Progenitor cell of endocrine pancreas (in vitro differentiated cells): ENCODE data around the gene CLEC4G. TPM values are rescaled to one million over a fixed set of nuclear protein-coding genes. Genes with fewer than 3 reads are reported as not detected.

Source experiments
- DNase-seq: peaks from one replicate; pipeline ENCODE4 v3.0.0; 2021; ENCODE audit warnings: low spot score; ENCODE audit not compliant: unreplicated experiment
- H3K27ac Mint-ChIP-seq: 2 replicates; pipeline ENCODE4 v1.8.0; 2021; ENCODE audit warnings: mild to moderate bottlenecking, moderate library complexity, mixed read lengths
- H3K27me3 Mint-ChIP-seq: 2 replicates; pipeline ENCODE4 v1.8.0; 2021; ENCODE audit warnings: mixed read lengths
- H3K36me3 Mint-ChIP-seq: 2 replicates; pipeline ENCODE4 v1.8.0; 2022; ENCODE audit warnings: mixed read lengths; ENCODE audit not compliant: insufficient read depth
- H3K4me1 Mint-ChIP-seq: 2 replicates; pipeline ENCODE4 v1.8.0; 2021; ENCODE audit warnings: low read depth, mixed read lengths
- H3K4me3 Mint-ChIP-seq: 2 replicates; pipeline ENCODE4 v1.8.0; 2021; ENCODE audit warnings: low read depth, mild to moderate bottlenecking, moderate library complexity, mixed read lengths
- H3K9me3 Mint-ChIP-seq: 2 replicates; pipeline ENCODE4 v1.8.0; 2021; ENCODE audit warnings: low read depth, mixed read lengths
- CTCF ChIP-seq: fragments of 200-600 bp; sonication (generic); IDR thresholded peaks from one replicate; pipeline ENCODE4 v1.5.0; 2021; ENCODE audit warnings: antibody characterized with exemption, mild to moderate bottlenecking; ENCODE audit not compliant: unreplicated experiment
- long read RNA-seq: library from polyadenylated mRNA; unstranded; transcript quantifications from one replicate; pipeline ENCODE4 v2.0.0, GENCODE V29; 2020
- total RNA-seq: library from RNA; stranded (reverse); gene quantifications from 2 replicates; pipeline ENCODE4 v1.2.1, GENCODE V29; 2021

Gene CLEC4G
- not detected in 2 replicates for total RNA-seq
- long read RNA-seq: 0 reads

- no peak for DNase-seq
- Mint-ChIP-seq H3K27me3 (peaks cover 86% of the 10 kb centered on the region), H3K9me3 (no peaks in the 10 kb centered on the region), H3K4me3 (no peak within 1 kb of the TSS), H3K4me1 (no peaks in the 10 kb centered on the region), H3K27ac (no peak within 1 kb of the TSS), H3K36me3 (no peaks in the 10 kb centered on the region)
- no peak for TF ChIP-seq CTCF
These were observed at the start of gene CLEC4G for GRCh38 chr19:7732045-7732444. Gene CLEC4G, minus strand, starts transcription at chr19:7732110. Its CDS starts 8 bp downstream, at chr19:7732102.

DNA sequence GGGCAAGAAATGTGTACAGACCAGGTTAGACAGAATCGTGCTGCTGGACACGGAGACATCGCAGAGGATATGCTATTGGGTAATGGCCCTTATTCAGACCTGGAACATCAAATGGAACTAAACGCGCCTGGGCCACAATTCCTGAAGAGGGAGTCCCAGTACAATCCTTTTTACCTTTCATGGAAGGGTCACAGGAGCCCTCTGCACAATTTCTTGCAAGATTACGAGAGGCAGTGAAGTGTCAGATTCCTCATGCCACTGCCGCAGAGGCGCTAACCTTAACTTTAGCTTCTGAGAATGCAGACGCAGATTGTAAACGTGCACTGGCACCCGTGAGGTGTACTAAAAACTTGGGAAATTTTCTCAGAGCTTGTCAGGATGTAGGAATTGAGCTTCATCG, 49.2 kb upstream of the CLEC4G start:
- Mint-ChIP-seq H3K4me3 (no peak overlapping the region), H3K4me1 (peaks cover 4% of the 10 kb centered on the region), H3K27me3 (peaks cover 67% of the 10 kb centered on the region), H3K36me3 (no peaks in the 10 kb centered on the region), H3K9me3 (no peaks in the 10 kb centered on the region), H3K27ac (no peak overlapping the region)
- no peak for DNase-seq
- TF ChIP-seq CTCF: no peak

DNA sequence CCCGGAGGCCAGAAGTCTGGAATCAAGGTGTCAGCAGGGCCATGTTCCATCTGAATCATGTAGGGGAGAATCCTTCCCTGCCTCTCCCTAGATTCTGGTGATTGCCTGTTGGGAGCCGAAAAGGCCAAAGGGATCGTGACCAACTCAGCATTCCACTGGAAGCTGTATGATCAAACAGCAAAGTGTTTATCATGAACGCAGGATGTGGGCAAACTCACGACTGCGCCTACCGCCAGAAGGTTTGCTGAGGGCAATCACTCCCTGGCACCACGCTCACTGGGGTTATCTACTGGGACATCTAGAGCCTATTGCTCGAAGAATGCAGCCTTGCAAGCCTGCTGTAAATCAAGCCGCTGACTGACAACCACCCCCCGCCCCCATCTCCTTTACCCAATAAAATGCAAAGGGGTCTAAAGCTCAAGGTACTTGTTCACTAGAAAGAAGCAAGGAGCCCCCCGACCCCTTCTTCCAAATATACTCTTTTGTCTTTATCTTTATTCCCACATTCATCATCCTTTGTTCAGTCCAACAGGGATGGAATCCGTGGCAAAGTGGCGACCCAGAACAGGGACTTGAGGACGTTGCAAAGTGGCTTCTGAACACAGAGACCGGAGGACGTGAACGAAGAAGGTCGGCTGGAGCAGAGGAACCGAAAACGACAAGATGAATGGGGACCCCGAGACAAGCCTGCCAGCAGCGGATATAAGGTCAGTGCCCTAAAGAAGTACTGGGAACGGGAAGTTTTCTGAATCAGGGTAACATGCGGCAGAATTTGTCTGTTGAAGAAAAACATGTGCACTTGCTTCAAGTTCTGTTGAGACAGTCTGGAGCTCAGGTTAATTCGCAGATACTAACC, 47.9 kb upstream of the CLEC4G start:
- H3K4me3 Mint-ChIP-seq: no peak overlapping the region
- DNase-seq: no peak
- no peak overlapping the region for H3K27ac Mint-ChIP-seq
- TF ChIP-seq CTCF: no peak
- no peaks in the 10 kb centered on the region for H3K9me3 Mint-ChIP-seq
- no peaks in the 10 kb centered on the region for H3K36me3 Mint-ChIP-seq
- peaks cover 4% of the 10 kb centered on the region for H3K4me1 Mint-ChIP-seq
- H3K27me3 Mint-ChIP-seq: peaks cover 62% of the 10 kb centered on the region

DNA sequence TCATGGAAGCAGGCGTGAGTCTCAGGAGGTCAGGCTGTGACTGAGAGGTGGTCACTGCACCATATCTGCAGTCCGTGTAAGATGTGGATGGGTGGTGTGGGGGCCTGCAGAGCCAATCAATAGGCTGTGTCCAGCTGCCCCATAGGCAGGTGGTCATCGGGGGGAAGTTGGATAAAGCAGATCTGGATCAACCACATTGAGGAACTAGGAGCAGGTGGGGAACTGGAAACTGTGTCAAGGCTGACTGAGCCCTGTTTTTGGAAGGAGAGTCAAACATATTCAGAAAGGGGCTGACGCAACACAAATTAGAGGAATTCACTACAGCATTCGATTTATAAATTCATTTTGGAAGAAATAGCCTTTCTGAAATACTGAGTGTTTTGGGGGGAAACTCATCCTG, 46.2 kb upstream of the CLEC4G start:
- Mint-ChIP-seq H3K36me3 (no peaks in the 10 kb centered on the region), H3K9me3 (no peaks in the 10 kb centered on the region), H3K4me3 (no peak overlapping the region), H3K4me1 (peaks cover 4% of the 10 kb centered on the region), H3K27ac (peak overlapping the region; percentile 8), H3K27me3 (peaks cover 44% of the 10 kb centered on the region)
- TF ChIP-seq CTCF: no peak
- DNase-seq: no peak

GRCh38 chr19:7775761-7776160, 43.9 kb upstream of the CLEC4G start:
- no peak overlapping the region for H3K27ac Mint-ChIP-seq
- H3K4me1 Mint-ChIP-seq: peaks cover 4% of the 10 kb centered on the region
- no peak for TF ChIP-seq CTCF
- no peaks in the 10 kb centered on the region for H3K9me3 Mint-ChIP-seq
- H3K27me3 Mint-ChIP-seq: peaks cover 38% of the 10 kb centered on the region
- no peaks in the 10 kb centered on the region for H3K36me3 Mint-ChIP-seq
- no peak for DNase-seq
- no peak overlapping the region for H3K4me3 Mint-ChIP-seq
